ENCODE data around the gene TULP1.
A peak's percentile ranks its signal among the peaks of the same experiment; 100 is the strongest.

Gene TULP1

DNA sequence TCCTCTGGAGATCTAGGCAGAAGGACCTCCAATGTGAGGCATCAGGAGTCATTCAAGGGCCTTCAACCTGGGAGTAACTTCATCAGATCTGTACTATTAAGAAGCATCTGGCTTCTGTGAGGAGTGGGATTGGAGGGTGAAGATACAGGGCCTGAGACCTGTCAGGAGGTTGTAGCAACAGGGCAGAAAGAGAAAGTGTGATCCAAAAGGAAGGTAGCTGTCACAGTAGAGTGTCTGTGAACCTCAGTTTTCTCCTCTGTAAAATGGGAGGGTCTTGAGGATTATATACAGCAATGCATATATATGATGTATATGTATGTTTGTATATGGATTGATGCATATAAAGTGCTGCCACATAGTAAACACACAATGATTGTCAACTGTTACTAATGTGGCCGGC lies 47.0 kb downstream of the TULP1 start:
- DNase-seq (ENCODE audit: low spot score), result no peak

DNA sequence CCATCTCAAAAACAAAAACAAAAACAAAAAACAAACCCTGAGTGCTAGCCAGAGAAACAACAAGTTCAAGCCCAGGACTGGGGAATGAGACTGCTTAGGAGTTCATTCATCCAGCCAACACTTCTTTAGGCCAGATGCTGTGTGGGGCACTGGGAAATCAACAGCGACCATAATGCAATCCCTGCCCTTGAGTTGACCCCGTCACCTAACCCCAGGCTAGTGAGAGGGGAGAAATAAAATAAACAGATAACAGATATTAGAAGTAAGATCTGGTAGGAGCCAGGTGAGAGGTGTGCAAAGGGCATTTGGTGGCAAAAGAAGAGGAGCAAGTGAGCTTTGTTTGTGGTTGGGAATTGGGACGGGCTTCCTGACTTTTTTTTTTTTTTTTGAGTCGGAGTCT lies 49.4 kb downstream of the TULP1 start:
- no peak for DNase-seq (ENCODE audit: low spot score)

DNA sequence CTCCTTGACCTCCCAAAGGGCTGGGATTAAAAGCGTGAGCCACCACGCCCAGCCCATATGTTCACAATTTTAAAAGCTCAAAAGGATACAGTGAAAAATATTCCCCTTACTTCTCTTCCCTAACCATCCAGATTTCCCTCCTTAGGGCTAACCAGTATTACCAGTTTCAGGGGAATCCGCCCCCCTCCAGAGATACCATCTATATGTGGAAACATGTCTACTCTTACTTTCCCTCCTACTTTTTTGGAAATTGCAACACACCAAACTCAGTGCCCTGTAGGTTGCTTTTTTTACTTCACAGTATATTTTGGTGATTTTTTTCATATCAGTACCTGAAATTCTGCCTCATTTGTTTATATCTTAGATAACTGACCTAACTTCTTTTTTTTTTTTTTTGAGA lies 51.4 kb downstream of the TULP1 start:
- DNase-seq (ENCODE audit: low spot score), result no peak

DNA sequence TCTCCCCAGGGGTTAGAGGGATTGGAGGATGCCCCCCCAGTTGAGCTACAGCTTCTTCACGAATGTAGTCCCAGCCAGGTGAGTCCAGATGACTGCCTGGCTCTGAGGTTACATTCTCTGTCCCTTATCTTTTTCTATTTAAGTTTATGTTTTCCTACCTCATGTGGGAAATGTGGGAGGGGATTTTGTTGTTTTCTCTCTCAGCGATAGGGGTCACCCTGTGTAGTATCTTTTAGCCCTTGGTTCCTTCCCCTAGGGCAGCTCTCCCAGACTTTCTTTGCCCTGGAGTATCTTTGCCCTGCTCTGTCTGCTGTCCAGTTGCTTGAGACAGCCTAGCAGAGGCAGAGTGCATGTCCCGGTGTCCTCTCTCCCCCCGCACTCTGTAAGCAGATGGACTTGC lies 54.8 kb downstream of the TULP1 start:
- DNase-seq (ENCODE audit: low spot score), result no peak

DNA sequence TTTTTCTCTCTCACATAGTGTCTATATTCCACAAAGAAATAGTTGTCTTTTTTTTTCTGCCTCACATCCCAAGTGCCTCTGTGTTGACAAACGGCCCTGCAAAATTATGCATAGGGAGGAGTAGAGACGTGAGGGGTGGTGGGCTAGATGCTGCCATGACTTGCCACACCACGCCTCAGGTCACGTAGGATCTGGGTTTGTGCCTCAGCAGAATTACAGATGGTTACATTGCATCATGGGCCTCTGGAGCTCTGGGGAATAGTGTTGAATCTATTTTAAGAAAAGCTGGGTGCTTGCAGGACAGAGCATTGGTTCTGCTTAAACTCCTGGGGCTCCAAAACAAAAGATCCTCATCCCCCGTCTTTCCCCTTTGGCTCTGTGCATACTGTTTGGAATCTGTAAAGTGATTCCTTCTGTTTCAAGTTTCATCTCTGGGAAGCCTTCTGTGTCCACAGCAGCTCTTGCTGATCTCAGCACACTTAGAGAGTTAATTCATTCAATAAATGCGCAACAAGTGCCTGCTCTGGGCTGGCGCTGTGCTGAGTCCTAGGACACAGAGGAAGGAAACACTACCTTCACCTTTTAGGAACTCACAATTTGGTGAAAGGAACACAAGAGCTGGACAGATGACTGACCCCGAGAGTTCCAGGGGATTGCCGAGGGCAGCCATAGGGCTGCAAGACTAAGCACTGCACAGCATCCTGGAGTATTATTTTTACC lies 58.1 kb downstream of the TULP1 start:
- no peak for DNase-seq (ENCODE audit: low spot score)

GRCh38 chr6:35453236-35453635 lies 59.5 kb downstream of the TULP1 start:
- no peak for DNase-seq (ENCODE audit: low spot score)

DNA sequence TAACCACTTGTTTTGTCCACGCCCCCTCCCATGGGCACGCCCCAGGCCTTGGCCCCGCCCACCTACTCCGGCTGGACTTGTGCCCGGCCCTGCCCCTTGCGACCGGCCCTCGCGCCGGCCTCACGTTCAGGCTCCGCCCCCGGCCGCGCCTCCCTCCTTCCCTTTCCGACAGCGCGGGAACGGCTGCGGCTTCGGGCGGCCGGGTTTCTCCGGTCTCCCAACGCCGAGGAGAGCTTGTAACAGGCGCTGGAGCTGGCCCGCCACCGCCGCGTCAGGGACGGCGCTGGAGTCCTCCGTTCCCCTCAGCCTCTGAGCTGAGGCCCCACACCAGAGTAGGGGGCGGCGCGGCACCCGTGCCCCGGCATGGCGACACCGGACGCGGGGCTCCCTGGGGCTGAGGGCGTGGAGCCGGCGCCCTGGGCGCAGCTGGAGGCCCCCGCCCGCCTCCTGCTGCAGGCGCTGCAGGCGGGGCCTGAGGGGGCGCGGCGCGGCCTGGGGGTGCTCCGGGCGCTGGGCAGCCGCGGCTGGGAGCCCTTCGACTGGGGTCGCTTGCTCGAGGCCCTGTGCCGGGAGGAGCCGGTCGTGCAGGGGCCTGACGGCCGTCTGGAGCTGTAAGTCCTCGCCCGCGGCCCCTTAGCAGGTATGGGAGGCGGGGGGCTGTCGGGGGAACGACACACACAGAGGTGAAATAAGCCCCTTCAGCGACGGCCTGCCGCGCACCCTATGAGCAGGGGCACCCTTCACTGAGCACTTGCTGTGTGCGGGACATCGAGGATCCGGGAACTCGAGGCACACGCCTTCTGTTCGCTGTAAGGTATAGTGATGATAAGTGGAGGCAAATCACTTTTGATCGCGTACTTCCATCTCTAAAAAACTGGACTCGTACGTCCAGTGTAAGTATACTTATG lies 60.3 kb downstream of the TULP1 start, which contains the start of gene FANCE:
TSS of gene FANCE (plus strand) at position 156 of the 908 bp plus-strand sequence. CDS start at position 364, 208 bp downstream.
- DNase-seq (ENCODE audit: low spot score), result peak; percentile 98

DNA sequence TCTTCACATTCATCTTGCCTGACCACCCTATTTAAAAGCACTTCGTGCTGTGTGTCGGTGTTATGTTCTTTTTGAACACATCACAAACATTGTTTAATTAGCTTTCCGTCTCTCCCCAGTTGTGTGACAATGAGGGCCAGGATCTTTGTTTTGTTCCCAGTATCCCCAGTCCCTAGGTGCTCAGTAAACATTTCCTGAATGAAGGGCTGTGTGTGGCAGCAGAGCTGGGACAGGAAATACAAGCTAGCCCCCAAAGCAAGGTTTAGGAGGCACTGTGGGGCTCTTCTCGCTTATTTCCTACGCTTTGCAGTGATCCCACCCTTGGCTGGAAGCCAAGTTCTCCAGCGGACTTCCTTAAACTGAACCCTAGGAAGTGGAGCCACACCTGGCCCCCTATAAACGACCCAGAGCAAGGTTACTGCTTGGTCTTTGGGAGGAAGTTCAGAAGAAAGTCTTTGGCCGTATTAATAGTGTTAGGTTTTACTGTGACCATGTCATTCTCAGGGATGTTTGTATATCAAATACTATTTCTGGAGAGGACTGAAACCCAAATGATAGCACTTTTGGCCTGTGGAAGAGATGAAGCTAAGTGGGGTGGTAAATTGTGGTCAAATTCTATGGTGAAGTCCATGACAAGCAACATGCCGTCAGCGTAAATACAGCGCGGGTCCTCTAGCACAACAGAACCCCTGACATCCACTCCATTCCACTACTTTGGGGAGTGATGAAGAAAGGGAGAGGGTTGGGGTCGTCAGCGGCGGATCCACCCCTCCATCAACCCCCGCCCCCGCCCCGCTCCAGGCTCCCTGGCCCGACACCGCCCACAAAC lies 61.1 kb downstream of the TULP1 start:
- no peak for DNase-seq (ENCODE audit: low spot score)

GRCh38 chr6:35449287-35449881 lies 63.3 kb downstream of the TULP1 start:
- DNase-seq (ENCODE audit: low spot score), result peak; percentile 89

- DNase-seq (ENCODE audit: low spot score), result no peak
Measured at GRCh38 chr6:35448191-35448590, 64.5 kb downstream of the TULP1 start.

Data from AG08396 (cell line).